Small intestine (tissue), 16 donors: Measurements from ENCODE around the gene NPIPA5. TPM values are rescaled to one million over a fixed set of nuclear protein-coding genes. Genes with fewer than 3 reads are reported as not detected.
"Not testable (repeated sequence)": the region's sequence is repeated elsewhere in the genome, so short reads cannot be mapped to it uniquely, and the experiment has no call there.

Experiments
- DNase-seq, 2 donors: peaks; one replicate each; pipeline versions ENCODE4 v3.0.0 to v3.0.0-alpha.2; 2013
- FAIRE-seq: peaks from 2 replicates; lab custom pipeline; 2012; peaks lifted over from hg19 to GRCh38; lab: Jason Lieb, UNC
- H3K27ac ChIP-seq, 3 donors: one replicate each; pipeline ENCODE4 v1.5.1; 2013; ENCODE audit warnings: low read length in 2 of 3, mild to moderate bottlenecking in 2 of 3, control low read depth in 1 of 3, inconsistent platforms in 1 of 3, low read depth in 1 of 3, moderate library complexity in 1 of 3
- H3K27me3 ChIP-seq, 3 donors: one replicate each; pipeline ENCODE4 v1.6.1; 2013; ENCODE audit warnings: low read length in 3 of 3, inconsistent platforms in 1 of 3; ENCODE audit not compliant: control insufficient read depth in 3 of 3, insufficient read depth in 3 of 3
- H3K36me3 ChIP-seq, 3 donors: one replicate each; pipeline ENCODE4 v1.6.1; 2013; ENCODE audit warnings: low read length in 3 of 3, inconsistent platforms in 1 of 3, low read depth in 1 of 3, mild to moderate bottlenecking in 1 of 3, moderate library complexity in 1 of 3; ENCODE audit not compliant: control insufficient read depth in 3 of 3, insufficient read depth in 2 of 3
- H3K4me1 ChIP-seq, 3 donors: one replicate each; pipeline ENCODE4 v1.6.1; 2013; ENCODE audit warnings: low read length in 2 of 3, inconsistent platforms in 1 of 3, low read depth in 1 of 3, mild to moderate bottlenecking in 1 of 3, moderate library complexity in 1 of 3; ENCODE audit not compliant: control insufficient read depth in 3 of 3, insufficient read depth in 2 of 3
- H3K4me3 ChIP-seq, 3 donors: one replicate each; pipeline ENCODE4 v1.5.1; 2013; ENCODE audit warnings: low read length in 3 of 3, control low read depth in 1 of 3, inconsistent platforms in 1 of 3, low read depth in 1 of 3, mild to moderate bottlenecking in 1 of 3, moderate library complexity in 1 of 3
- H3K9me3 ChIP-seq, 2 donors: one replicate each; pipeline ENCODE4 v1.6.1; 2013; ENCODE audit warnings: low read depth in 1 of 2, low read length in 1 of 2; ENCODE audit not compliant: control insufficient read depth in 2 of 2, insufficient read depth in 1 of 2
- WGBS, 3 donors: extraction: QIAGEN DNeasy Blood & Tissue Kit; methylation state at CpG; one replicate each; pipeline ENCODE4 v1.1.7; 2013; 5-methylcytosine and 5-hydroxymethylcytosine counted together
- long read RNA-seq, 10 donors: transcript quantifications; one replicate each; lab custom pipeline, GENCODE V29; 2026
- polyA plus RNA-seq, 4 donors: library from polyadenylated mRNA; stranded (reverse) in 3 of 4; unstranded in 1 of 4; fragments of 200-250 nt in 3 of 4; fragments of 120-200 nt in 1 of 4; gene quantifications; one replicate each; pipeline versions ENCODE4 v1.2.1 to v1.2.3, GENCODE V29; 2013
- donor health status: healthy with polysubstance abuse.
- donor health status: control.
- donor health status: control.
- donor health status: Bipolar disorder and iron deficiency.
- donor health status: healthy.

Gene NPIPA5
- polyA plus RNA-seq: 10 to 100 TPM in 2 of 4 donors, 1 to 10 TPM in 2; 2.5 to 17.4 (median 12.6) TPM
- long read RNA-seq, donor 1: 0 reads
- long read RNA-seq, donor 2: 0 reads
- long read RNA-seq, donor 3: 0 reads
- long read RNA-seq, donor 4: 0 reads
- long read RNA-seq, donor 5: 0 reads
- long read RNA-seq, donor 6: 0 reads
- long read RNA-seq, donor 7: 0 reads
- long read RNA-seq, donor 8: 0 reads
- long read RNA-seq, donor 9: 0 reads
- long read RNA-seq, donor 10: 0 reads

DNA sequence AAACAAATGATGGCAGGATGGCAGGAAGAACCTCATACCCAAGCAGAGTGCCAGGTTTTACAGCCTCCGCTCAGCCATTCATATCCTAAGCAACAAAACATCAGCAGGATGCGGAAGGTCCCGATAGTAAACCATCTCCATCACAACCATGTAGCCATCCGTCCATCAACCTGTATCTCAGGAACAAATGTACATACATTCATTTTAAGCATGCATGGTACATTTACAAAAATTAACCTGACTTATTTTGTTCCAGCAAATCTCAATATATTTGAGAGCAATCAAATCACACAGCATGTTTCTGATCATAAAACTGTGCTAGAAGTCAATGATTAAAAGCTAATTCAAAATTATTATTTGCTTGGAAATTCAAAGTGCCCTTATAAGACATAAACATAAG, at the start of gene NPIPA5:
Gene NPIPA5, minus strand, starts transcription at position 101 of the 400 bp plus-strand sequence. Its CDS starts 0 bp downstream, at position 101.
- not testable (repeated sequence) for H3K27ac ChIP-seq, FAIRE-seq, DNase-seq

DNA sequence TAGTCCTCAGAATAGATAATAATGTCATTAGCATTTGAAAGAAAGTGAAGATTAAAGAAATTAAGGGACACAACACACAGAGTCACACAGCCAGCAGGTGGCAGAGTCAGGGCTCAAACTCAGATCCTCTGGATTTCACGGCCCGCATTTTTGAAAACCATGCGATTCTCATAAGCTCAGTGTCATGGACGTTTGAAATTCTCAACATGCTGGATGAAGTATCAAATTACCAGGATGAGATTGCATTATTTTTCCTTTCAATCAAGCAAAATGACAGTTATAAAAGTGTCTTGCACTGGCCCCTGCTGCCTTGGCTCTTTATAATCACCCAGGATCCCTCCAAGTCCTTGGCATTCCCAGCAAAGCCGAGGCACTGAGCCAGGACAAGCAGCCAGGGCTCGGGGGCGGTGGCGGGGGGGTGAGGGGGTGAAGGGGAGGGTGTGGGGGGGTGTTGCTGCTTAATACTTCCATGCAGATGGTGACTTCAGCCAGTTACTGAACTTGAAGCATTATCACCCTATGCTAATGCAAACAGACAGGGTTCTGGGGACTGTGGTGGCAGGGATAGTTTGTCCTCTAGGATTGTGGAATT, 49.6 kb upstream of the NPIPA5 start:
- Histone ChIP-seq H3K4me1 (peaks cover 0 to 4% (median 2%) of the 10 kb centered on the region in 3 donors), H3K4me3 (no peak overlapping the region), H3K9me3 (no peaks in the 10 kb centered on the region), H3K36me3 (no peaks in the 10 kb centered on the region), H3K27me3 (no peaks in the 10 kb centered on the region), H3K27ac (no peak overlapping the region)
- WGBS, 3 donors: 4 to 13% (median 8%) methylated on average over 8 of the region's 8 CpGs
- FAIRE-seq: no peak
- DNase-seq: peak; percentile 57 to 66

More for the DNA sequence above, at the start of gene NPIPA5:
- not testable (repeated sequence) for H3K4me1 ChIP-seq, H3K9me3 ChIP-seq, H3K27me3 ChIP-seq, H3K36me3 ChIP-seq, H3K4me3 ChIP-seq
- 96 to 100% methylated on average over 1 to 3 of the region's 4 CpGs; no CpG with 5 or more reads in 1 of the 3 donors for WGBS, 3 donors

GRCh38 chr16:15426796-15427195, 48.7 kb upstream of the NPIPA5 start:
- Histone ChIP-seq H3K4me3 (no peak overlapping the region), H3K9me3 (no peaks in the 10 kb centered on the region), H3K4me1 (peaks cover 0 to 6% (median 2%) of the 10 kb centered on the region in 3 donors), H3K27me3 (no peaks in the 10 kb centered on the region), H3K27ac (no peak overlapping the region), H3K36me3 (no peaks in the 10 kb centered on the region)
- FAIRE-seq (no peak), DNase-seq (no peak)
- WGBS, 3 donors: 75 to 85% (median 80%) methylated on average over 6 of the region's 6 CpGs

GRCh38 chr16:15425861-15426260, 47.8 kb upstream of the NPIPA5 start:
- 76 to 85% (median 82%) methylated on average over 6 of the region's 6 CpGs for WGBS, 3 donors
- DNase-seq (no peak), FAIRE-seq (no peak)
- Histone ChIP-seq H3K4me3 (no peak overlapping the region), H3K36me3 (no peaks in the 10 kb centered on the region), H3K27me3 (no peaks in the 10 kb centered on the region), H3K9me3 (no peaks in the 10 kb centered on the region), H3K27ac (no peak overlapping the region), H3K4me1 (peaks cover 0 to 6% (median 2%) of the 10 kb centered on the region in 3 donors)

DNA sequence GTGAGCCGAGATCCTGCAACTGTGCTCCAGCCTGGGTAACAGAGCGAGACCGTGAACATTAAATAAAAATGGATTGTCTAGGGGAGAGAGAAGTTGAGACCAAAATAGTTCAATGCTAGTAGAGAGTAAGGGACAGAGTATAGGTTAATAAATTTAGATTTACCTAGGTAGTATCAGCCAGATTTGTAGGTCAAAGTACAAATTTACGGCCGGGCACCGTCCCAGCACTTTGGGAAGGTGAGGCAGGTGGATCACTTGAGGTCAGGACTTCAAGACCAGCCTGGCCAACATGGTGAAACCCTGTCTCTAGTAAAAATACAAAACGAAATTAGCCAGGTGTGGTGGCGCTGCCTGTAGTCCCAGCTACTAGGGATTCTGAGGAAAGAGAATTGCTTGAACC, 44.1 kb upstream of the NPIPA5 start:
- DNase-seq (peak in 1 of 2 donors; percentile 27), FAIRE-seq (no peak)
- Histone ChIP-seq H3K27me3 (no peaks in the 10 kb centered on the region), H3K4me3 (no peak overlapping the region), H3K4me1 (peaks cover 0 to 2% (median 0%) of the 10 kb centered on the region in 3 donors), H3K36me3 (no peaks in the 10 kb centered on the region), H3K27ac (no peak overlapping the region), H3K9me3 (no peaks in the 10 kb centered on the region)
- 48 to 77% (median 48%) methylated on average over 8 of the region's 8 CpGs for WGBS, 3 donors

DNA sequence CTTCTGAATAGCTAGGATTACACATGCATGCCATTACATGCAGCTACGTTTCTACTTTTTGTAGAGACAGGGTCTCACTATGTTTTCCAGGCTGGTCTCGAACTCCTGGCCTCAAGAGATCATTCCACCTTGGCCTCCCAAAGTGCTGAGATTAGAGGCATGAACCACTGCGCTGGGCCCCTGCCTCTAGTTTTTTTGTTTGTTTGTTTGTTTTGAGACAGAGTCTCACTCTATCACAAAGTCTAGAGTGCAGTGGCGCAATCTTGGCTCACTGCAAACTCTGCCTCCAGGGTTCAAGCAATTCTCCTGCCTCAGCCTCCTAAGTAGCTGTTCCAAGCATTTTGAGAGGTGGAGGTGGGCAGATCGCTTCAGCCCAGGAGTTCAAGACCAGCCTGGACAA, 43.6 kb upstream of the NPIPA5 start:
- not testable (repeated sequence) for DNase-seq, FAIRE-seq

DNA sequence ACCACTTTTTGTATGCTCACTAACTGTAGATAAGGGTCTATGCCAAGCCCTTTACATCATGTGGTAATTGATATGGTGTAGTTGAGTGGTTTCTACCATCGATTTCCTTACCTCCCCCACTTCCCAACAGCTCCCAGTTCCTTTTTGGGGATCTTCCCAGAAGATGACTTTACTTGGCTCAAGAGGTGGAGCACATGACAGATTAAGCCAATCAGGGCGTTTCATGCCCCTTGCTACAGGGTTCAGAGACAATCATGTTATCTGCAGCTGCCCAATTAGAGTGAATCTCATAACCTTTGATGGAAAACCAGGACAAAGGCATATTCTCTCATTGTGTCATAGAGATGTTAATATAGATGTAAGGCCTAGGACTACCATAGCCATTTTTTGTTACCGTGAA, 40.1 kb upstream of the NPIPA5 start:
- DNase-seq: no peak
- no peak overlapping the region for H3K4me3 ChIP-seq
- H3K27ac ChIP-seq: no peak overlapping the region
- no peaks in the 10 kb centered on the region for H3K36me3 ChIP-seq
- WGBS, 3 donors: 64 to 79% (median 70%) methylated on average over 3 of the region's 3 CpGs
- H3K27me3 ChIP-seq: no peaks in the 10 kb centered on the region
- H3K4me1 ChIP-seq: peaks cover 0 to 2% (median 0%) of the 10 kb centered on the region in 3 donors
- no peaks in the 10 kb centered on the region for H3K9me3 ChIP-seq
- no peak for FAIRE-seq

More for the DNA sequence above, 43.6 kb upstream of the NPIPA5 start:
- not testable (repeated sequence) for H3K27me3 ChIP-seq, H3K9me3 ChIP-seq, H3K4me3 ChIP-seq, H3K27ac ChIP-seq, H3K4me1 ChIP-seq, H3K36me3 ChIP-seq
- WGBS, 3 donors: 84 to 88% (median 88%) methylated on average over 5 of the region's 5 CpGs

DNA sequence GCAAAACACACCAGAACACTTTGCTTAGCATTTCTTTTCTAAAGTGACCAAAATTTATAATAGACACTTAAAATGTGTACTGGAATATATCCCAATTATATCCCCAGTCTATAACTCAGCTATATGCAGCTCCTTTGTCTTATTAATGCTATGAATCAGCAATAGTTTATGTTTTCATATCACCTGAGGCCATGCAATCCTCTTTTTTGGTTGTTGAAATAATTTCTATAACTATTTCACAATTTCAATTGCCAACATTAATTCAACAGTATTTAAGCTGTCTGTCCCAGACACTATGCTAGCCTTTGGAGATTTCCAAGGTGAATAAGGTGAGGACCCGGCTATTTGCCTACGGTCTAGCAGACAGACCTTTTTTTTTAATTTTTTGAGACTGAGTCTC, 39.1 kb upstream of the NPIPA5 start:
- H3K27ac ChIP-seq: no peak overlapping the region
- DNase-seq (no peak), FAIRE-seq (no peak)
- no peak overlapping the region for H3K4me3 ChIP-seq
- no peaks in the 10 kb centered on the region for H3K9me3 ChIP-seq
- H3K36me3 ChIP-seq: no peaks in the 10 kb centered on the region
- WGBS, 3 donors: 94 to 98% (median 94%) methylated on average over 2 of the region's 2 CpGs
- no peaks in the 10 kb centered on the region for H3K27me3 ChIP-seq
- peaks cover 0 to 2% (median 0%) of the 10 kb centered on the region in 3 donors for H3K4me1 ChIP-seq
